ENCODE results near the gene MAP2K7. TPM values are rescaled to one million over a fixed set of nuclear protein-coding genes. Genes with fewer than 3 reads are reported as not detected.

Gene MAP2K7
- total RNA-seq, 1 donor from 2014 or later = 11.8 TPM

Other genes with a start within 250 kb of the MAP2K7 start
- gene RETN, start 234.8 kb upstream of the MAP2K7 start, total RNA-seq = 1.5 TPM
- gene MCEMP1, start 226.8 kb upstream of the MAP2K7 start, total RNA-seq = not detected
- gene TRAPPC5, start 223.0 kb upstream of the MAP2K7 start, total RNA-seq = 26.7 TPM
- not detected for gene FCER2, start 201.7 kb upstream of the MAP2K7 start, total RNA-seq
- not detected for gene CLEC4G, start 171.8 kb upstream of the MAP2K7 start, total RNA-seq
- 2.7 TPM for gene CD209, start 156.3 kb upstream of the MAP2K7 start, total RNA-seq
- gene CLEC4M, start 140.6 kb upstream of the MAP2K7 start, total RNA-seq = not detected
- 16.0 TPM for gene EVI5L, start 73.7 kb upstream of the MAP2K7 start, total RNA-seq
- 0.92 TPM for gene PRR36, start 29.5 kb upstream of the MAP2K7 start, total RNA-seq
- 3.8 TPM for gene LRRC8E, start 15.4 kb upstream of the MAP2K7 start, total RNA-seq
- gene TGFBR3L, start 11.0 kb downstream of the MAP2K7 start, total RNA-seq = not detected
- gene SNAPC2, start 16.5 kb downstream of the MAP2K7 start, total RNA-seq = 8.2 TPM
- 0.31 TPM for gene CTXN1, start 22.3 kb downstream of the MAP2K7 start, total RNA-seq
- gene TIMM44, start 39.8 kb downstream of the MAP2K7 start, total RNA-seq = 68.8 TPM
- gene ELAVL1, start 101.8 kb downstream of the MAP2K7 start, total RNA-seq = 60.1 TPM
- not detected for gene CCL25, start 148.9 kb downstream of the MAP2K7 start, total RNA-seq
- gene FBN3, start 245.7 kb downstream of the MAP2K7 start, total RNA-seq = 13.3 TPM

All from tongue (tissue), 1 donor.